SHP77 (cell line): ENCODE results near the gene SLC9C1.

Source experiments
- DNase-seq, 2 experiments: peaks; one replicate each; lab custom pipeline; 2025; lab: John Stamatoyannopoulos, UW

SLC9C1 gene

DNA sequence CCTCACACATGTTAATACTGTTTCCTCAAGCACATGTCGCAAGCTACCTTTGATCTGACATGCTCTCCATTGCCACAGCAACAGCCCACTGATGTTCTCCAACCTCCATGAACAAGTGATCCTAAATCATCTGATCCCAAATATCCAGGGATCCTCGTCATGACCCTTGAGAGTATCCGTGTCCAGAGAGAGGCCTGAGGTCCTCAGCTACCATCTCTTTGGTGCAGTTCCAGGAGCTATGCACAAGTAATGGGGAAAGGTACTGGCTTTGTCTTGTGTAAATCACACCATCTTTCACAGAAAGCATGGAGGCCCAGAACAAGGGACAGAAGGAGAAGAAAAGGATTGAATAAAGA lies 163.4 kb downstream of the SLC9C1 start:
- DNase-seq, result no peak

DNA sequence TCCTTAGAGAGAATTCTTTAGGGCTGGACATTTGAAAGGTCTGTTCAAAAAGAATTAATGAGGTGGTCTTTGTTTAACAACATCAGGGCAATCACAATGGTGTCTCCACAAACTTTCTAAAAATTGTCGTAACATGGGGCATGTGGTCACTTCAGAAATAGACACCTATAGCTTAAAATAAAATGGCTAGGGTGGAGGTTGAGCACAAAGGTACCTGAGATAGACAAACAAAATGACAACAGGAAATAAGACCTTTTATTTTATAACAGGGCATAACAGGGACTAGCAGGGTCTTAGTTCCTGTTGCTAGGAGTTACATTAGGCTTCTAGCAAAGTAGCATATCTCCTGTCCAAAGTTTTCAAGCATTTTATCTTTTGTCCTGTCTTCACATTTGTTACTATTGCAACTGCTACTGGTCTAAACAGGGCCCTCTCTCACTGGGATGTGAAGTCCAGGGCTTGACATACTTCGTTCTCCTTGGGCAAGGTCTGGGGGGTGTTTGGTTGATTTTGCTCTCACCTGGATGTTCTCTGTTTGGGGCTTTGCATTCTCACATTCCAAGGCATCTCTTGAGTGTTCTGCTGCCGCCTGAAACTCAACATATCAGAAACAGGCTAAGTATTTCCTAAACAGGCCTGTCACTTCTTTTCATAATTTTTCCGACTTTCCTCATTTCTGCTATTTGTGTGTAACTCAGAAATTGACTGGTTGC lies 163.9 kb downstream of the SLC9C1 start:
- DNase-seq, result no peak

DNA sequence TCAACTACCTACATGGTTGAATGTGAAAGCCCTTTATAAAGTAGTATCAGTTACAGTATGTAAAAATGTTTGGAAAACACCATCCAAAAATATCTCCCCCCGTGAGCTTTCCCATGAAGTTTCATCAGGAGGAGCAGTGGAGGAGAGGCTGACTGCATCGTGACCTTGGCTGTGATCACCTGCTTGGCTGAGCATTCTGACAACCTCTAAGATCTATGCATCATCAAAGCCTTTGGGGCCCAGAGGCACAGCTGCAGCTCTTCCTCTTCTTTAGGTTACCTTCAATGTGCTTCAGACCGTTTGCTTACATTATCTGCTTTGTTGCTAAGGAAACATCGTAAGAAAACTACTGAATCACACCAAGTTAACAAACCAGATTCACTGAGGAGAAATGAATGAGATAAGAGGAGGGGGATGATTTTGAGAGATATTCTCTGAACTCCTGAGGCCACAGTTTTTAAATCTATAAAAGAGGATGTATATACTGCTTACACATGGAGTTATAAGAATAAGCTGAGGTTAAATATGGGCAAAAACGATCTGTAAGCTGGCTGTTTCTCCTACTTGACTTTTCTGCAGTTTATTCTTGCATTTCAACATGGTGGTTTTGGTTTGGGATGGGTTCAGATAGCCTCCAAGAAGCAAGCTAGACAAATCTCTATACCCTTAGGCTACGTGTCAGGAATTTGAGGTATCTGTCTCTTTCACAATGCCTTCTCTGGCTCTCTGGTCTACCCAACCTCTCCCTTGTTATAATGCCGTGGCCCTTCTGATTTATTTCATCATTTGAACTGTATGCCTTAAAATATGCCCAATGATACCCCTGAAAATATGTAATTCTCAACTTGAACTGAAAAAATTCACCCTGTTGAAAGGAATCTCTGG lies 164.9 kb downstream of the SLC9C1 start:
- no peak for DNase-seq

DNA sequence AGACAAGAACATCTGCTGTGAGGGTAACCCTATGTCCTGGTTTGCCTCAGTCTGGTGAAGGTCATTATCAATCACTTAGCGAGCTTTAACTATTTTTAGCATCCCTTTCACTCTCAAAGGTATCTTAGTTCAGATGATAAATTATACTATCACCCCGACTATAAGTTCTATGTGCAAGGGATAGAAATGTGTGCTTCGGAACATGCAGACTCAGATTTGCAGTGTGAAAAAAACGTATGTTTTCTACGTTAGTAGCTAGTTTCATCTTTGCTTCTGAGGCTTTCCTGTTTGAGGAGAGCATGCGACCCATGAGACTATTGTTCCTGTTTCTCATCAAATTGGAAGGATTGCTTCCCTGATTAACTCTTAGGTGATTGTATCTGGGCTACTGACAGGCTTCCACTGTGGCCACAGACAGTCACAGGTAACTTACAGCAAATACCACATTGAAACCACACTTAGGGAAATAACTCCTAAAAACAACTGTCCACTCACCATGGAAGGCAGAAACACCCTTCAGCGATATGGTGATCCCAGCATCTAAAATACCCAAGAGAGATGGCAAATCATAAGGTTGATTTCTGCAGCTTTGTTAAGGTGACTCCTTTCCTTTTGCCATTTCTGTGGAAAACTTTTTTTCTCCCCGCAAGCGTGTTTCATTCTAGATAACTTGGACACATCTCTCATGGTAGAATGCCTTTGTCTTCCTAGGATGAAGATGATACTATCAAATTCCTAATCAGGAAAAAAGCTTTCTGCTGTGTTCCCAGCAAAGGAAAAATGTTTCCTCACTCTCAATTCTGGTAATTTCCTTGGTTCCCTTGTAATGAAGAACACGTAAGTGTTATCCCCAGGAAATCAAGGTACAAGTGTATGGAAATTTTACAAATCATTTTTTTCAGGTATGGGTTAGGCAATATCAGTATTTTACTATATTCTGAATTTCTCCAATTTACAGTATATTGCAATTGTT lies 166.2 kb downstream of the SLC9C1 start:
- no peak for DNase-seq

DNA sequence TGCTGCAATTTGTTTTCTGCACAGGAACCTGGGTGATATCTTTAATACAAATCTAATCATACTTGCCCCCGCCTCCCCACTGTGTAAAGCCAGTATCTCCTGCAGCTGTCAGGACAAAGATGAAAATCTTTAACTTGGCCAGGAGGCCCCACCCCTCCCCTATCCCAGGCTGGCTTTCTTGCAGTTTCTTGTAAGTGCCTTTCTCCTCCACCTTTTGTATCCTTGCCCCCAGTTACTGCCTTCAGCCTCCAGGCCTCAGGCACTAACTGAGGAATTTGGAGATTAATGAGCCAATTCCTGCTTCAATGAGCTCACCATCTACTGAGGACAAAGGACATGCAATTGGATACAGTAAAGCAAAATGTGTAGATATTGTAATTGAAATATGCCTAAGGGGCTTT lies 167.5 kb downstream of the SLC9C1 start:
- DNase-seq, result no peak

DNA sequence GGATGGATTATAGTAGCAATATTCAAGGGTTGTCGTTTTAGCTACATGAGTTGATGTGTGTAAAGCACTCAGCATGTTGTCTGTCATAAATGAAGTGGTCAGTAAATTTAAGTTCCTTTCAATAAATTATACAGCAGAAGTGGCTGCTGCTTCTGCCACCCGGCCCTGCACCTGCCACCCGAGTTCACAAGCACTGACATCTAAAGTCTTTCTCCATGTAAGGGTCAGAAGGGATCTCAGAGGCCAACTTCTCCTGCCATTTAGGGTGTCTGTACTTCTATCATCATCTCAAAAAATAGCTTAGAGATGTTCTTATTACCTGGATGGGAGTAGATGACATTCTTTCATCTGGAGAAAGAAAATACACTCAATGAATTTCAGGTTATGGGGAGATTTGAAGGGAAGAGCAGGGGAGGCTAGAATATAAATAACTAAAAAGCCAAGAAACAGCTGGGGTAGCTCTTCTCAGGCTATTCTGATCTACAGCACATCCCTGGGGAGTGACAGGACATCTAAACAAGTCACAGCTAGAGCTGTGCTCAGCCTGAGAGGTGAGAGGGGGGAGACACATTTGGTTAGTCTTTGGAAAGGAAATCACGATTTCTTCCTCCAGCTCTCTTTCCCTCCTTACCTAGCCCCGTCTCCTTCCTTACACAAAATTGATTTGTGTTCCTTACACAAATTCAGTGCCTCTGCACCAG lies 169.0 kb downstream of the SLC9C1 start:
- DNase-seq, result peak in 1 of 2 experiments; percentile 17

DNA sequence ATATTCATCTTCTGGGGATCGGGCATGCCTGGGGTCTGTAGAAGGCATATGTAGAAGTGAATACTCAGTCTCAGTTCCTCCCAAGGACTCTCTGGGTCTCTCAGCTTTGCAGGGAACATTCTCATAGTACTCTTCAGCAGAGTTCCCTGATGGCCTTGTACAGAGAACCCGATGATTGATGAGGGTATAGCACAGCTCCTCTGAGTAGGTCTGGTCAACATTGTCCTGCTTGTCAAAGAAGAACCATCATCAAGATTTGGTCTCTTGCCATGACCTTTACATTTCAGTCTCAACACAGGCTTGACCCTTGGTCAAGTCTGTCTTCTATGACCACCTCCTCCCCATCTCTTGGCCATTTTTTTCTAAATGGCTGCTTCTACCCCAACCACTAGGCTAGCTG lies 170.5 kb downstream of the SLC9C1 start:
- DNase-seq, result no peak

DNA sequence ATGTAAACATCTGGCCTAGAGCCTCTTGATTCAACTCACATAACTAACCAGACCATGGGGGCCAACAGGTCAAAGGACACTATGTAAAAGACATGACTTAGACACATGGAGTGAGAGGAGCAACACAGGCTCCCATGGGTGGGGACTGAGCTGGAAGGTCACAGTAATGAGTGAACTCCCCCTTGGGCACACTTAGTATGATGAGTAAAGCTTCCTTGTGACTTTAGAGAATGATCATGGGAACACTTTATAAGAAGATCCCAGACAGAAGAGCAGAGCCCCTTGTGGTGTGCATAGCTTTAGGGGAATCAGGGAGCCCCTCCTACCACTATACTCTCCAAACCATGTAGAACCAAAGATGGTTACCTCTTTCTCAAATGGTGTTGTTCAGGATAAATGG lies 171.1 kb downstream of the SLC9C1 start:
- DNase-seq, result no peak

DNA sequence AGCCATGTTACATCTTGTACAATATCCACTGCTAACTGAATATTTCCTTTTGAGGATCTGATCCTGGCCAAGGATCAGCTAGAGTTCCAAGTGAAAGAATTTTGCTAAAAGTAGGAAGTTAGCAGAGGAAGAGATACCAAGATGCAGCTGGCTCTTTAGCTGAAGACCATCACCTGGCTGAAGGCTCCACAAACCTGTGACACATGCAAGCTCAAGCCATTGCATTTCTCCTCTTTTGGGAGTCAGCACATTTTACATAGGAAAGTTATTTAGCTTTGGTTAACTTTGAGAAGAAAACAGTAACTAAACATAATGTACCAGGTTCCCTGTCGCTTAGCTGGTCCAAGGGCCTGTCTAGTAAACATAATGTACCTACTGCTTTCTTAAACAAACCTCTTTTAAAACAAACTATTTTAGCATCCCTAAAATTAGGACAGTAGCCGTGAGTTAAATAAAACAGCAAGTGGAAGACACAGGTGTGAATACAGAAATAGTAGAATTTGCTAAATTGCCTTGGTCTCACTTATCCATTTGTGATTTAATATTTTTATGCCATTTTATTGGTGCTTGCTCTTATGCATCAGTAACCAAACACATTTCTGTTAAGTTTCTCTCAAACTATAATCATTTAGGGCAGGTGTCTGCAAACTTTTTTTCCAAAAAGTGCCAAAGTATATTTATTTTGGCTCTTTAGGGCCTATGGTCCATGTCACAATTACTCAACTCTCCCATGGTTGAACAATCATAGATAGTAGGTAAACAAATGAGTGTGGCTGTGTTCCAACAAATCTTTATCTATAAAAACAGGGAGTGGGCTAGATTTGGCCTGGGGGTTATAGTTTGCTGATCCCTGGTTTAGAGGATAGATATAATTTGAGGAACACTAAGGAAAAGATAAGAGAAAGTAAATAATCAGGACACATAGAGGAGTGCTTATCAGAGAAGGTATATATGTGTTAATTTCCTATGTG lies 172.2 kb downstream of the SLC9C1 start:
- no peak for DNase-seq

DNA sequence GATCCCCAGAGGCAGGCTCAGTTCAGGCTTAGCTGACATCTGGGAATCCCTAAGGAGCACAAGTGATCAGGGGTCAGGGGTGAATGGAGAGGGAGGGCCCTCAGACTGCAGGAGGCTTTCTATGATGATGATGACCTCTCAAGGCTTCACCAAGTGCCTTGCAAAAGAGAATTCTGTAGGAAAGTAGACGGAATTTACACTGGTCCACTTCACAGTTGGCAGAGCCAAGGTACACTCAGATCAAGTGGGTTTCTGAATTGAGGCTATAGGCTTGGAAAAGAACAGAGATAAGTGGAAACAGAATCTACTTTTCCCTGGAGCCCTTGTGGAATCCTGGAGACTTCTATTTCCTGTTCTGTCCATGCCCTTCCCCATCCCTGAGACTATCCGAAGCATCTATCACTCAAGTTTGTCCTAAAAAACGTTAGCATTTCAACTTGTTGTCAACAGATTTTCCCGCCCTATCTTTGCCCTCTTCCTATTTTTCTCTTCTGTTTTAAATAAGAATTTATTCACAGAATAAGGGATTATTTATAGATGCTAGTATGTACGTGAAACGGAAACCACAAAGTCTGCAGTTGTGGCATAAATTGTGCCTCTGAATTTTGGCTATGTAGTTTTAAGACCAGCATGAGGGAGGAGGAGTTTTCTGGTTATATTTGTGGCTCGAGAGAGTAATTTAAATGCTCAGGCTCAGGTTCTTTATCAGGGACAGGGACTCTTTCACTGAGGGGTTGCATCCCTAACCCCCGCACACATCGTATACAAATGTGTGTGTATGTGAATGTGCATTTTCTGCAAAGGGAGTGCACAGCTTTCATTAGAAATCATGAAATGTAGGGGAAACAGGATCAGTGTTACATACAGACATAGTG lies 173.8 kb downstream of the SLC9C1 start:
- no peak for DNase-seq

DNA sequence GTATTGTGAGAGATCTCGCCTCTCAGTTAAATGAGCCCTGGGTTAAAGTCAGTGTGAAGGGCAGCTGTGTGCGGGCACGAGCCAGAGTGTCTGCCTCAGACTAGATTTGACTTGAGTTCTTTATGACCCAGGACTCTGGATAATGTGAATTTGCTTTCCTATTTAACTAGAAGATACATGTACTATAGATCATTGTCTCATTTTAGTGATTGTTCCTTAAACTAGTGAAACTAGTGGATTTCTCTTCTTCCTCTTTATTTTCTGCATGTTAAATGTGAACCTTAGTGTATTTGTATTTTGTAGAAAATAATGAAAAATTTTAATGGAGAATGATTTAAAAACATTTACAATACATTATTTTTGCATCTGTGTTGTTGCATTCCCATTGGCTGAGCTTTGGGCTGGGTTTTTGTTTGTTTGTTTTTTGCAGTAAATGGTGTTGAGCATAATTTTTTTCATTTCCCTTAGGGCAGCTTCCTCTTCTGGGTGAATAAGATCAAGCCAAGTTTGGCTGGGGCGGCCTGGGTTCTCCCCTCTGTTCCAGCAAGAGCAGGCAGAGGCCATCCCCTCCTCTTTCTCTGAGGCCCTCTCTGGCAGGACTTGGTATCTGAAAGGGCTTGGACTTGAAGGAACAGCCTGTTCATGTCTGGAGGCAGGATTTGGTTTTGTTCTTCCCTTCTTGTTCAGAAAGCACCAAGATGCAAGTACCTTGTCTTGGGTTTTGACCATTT lies 176.0 kb downstream of the SLC9C1 start:
- DNase-seq, result no peak

DNA sequence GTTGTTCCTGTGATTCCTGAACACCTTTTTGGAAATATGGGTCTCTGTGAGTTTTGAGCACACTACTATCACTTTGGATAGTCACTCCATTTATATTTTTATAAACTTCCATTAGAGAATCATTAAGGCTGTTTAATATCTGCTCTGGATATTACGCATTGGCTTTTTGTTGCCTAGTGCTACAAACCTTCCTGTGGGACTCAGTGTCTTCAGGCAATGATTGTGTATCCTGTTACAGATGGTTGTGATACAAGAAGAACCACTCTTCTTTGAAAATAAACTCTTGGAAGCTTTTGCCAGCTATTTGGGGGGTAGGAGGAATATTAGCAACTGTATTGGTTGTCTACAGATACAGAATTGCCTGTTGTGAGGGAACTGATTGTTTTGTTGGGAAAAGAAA lies 176.6 kb downstream of the SLC9C1 start:
- DNase-seq, result no peak

DNA sequence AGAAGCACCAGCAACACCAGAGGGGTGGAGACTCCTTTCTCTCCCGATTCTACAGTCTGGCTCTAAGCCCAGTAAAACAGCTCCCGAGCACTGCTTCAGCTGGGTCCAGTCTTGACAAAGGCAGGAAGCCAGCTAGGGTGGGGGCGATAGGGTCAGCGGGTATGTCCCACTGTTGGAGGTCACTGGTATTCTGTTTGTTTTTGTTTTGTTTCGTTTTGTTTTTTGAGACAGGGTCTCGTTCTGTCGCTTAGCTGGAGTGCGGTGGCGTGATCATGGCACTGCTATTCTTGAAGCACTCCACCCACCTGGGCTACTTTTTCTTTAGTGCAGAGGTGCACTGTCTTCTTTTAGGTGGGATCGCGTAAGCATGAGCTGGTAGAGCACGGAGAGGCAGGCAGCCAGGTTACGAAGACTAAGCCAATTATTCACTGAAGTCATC lies 177.2 kb downstream of the SLC9C1 start:
- DNase-seq, result no peak

DNA sequence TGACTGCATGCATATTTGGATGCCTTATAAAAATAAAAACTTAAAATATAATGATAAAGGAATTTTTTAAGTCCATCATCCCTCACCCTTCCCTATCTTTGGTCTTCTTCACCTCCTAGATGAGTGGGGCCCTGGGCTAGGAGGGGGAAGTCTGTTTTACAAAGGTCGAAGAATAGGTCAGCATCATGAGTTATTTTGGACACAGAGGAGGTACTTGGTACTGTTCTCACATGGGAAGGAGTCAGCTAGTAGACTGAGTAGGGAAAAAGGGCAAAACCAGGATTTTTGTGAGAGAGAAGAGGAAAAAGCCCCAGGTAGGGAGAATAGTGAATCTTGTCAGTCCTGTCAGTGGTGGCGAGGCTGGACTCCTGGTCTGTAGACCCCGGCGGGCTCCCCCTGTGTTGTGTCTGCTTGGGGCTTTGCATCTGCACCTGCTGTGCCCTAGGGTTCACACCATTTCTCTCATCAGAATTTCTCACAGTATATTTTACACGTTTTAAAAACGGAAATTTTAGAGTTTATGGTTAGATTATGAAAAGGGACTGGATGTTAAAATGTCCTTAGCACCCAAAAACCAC lies 178.1 kb downstream of the SLC9C1 start:
- DNase-seq, result no peak

DNA sequence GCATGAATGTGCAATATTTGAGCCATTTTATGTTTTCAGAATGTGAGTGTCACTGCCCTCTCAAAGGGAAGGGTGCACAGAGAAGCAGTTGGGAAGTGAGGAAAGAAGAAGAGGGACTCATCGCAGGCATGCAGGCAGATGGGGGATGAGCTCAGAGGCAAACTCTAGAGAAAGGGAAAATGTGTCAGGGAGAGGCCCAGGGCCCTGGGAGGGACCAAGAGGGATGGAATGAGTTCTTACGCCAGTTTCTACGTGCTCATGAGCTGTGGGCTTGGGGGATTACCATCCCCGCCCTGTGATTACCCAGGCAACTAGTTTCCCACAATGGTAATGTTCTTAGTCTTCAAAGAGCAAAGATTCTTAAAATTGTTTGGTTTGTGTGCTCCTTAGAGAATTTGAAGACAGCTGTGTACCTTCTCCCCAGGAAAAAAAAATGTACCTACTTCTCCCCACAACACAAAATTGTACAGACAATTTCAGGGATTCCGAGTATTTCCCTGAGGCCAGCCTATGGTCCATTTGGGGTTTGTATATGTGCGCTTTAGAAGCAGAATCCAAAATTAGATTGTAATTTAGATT lies 178.8 kb downstream of the SLC9C1 start:
- no peak for DNase-seq

DNA sequence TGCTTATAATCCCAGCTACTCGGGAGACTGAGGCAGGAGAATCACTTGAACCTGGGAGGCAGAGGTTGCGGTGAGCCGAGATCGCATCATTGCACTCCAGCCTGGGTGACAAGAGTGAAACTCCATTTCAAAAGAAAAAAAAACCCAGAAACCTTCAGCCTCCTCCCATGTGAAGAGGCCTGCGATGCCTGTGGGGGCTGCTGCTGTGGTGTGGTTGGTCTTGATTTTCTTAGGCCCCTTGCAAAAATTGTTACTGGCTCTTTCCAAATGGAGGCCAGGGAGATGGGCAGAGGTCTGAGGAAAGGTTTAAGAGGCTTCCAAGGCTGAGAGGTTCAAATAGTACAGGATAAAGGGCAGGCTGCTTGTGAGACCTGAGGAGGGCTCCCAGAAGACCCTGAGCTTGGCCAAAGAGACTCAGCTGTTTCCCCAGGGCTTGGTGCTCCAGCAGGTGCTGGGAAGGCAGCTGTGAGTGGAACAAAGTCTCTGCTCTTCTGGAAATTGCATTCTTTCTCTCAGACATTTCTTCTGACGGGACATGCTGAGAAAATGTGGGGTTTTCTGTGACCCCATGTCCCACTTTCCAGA lies 179.3 kb downstream of the SLC9C1 start:
- no peak for DNase-seq

DNA sequence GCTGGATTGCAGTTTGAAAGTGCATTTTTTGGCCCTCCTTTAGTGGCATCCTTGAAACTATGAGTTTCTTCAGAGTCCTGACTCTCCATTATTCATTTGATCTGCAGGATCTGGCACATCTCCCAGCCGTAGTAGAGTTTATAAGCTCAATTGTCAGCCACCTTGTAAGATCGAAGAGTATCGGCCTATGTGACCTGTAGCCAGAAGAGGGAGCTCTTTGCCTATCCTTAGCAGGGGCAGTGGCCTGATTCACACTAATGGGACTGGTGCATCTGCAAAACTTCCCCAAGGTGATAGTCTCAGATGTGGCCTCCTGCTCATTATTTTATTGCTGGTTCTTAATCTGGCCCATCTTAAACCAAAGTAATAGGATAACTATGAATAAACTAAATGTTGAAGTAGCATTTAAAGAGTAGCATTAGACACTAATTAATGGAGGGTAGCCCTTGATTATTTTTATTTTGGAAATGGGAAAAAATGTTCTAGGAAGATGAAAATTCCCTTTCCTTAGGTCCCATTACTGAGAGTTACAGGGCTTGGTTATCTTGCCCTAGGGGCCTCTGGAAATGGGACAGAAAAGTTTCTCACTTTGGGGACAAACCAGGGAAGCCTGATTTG lies 182.1 kb downstream of the SLC9C1 start:
- peak; percentile 51 to 68 for DNase-seq
